HEK293 (cell line): ENCODE data around the gene PAPOLG.

Source experiments
- CTCF ChIA-PET: fragments of 350-600 bp; formaldehyde crosslinking; extraction: SDS; loops from one replicate; lab custom pipeline; 2021; ENCODE audit warnings: antibody characterized with exemption; lab: Yijun Ruan, JAX
- POLR2A ChIA-PET: fragments of 300-600 bp; formaldehyde crosslinking; extraction: SDS; loops from one replicate; lab custom pipeline; 2020; ENCODE audit warnings: antibody characterized with exemption, inconsistent platforms; lab: Yijun Ruan, JAX
- H3K27ac ChIP-seq: fragments of 200-500 bp; sonication (Bioruptor generic); 2 replicates; pipeline ENCODE4 v1.5.1; 2014; ENCODE audit warnings: low read depth, low read length, control low read depth, inconsistent platforms; ENCODE audit errors: extremely low read depth
- H3K36me3 ChIP-seq, 2 experiments: fragments of 200-500 bp in 1 of 2; sonication (Bioruptor generic) in 1 of 2; 1 replicate in 1 of 2; 2 replicates in 1 of 2; pipeline ENCODE4 v1.5.1; 2014 to 2017; ENCODE audit warnings: inconsistent platforms in 2 of 2, low read length in 2 of 2; ENCODE audit not compliant: control insufficient read depth in 2 of 2, insufficient read depth in 1 of 2
- H3K4me1 ChIP-seq: fragments of 200-500 bp; sonication (Bioruptor generic); 2 replicates; pipeline ENCODE4 v1.5.1; 2014; ENCODE audit warnings: mild to moderate bottlenecking, low read length, inconsistent platforms; ENCODE audit not compliant: control insufficient read depth, insufficient read depth
- H3K4me3 ChIP-seq: 2 replicates; pipeline ENCODE4 v1.5.1; 2011; ENCODE audit warnings: low read depth, mild to moderate bottlenecking, control low read depth, low read length, moderate library complexity
- H3K9me3 ChIP-seq: fragments of 200-500 bp; sonication (Bioruptor generic); 2 replicates; pipeline ENCODE4 v1.5.1; 2014; ENCODE audit warnings: low read depth, low read length, inconsistent platforms; ENCODE audit not compliant: control insufficient read depth, insufficient read depth
- GLIS1 ChIP-seq: fragments of 450-650 bp; formaldehyde crosslinking; IDR thresholded peaks from 2 replicates; pipeline ENCODE4 v1.5.1; 2016; ENCODE audit warnings: missing biosample characterization, missing genetic modification characterization
- HOXA7 ChIP-seq: sonication (generic); formaldehyde crosslinking; IDR thresholded peaks from 2 replicates; pipeline ENCODE4 v1.8.1; 2022; ENCODE audit warnings: missing genetic modification reagents, borderline replicate concordance
- HOXC10 ChIP-seq: sonication (generic); formaldehyde crosslinking; IDR thresholded peaks from 2 replicates; pipeline ENCODE4 v1.8.1; 2023; ENCODE audit warnings: mild to moderate bottlenecking, missing genetic modification reagents
- RBAK ChIP-seq: fragments of 450-650 bp; formaldehyde crosslinking; IDR thresholded peaks from 2 replicates; pipeline ENCODE4 v1.5.1; 2016; ENCODE audit warnings: missing biosample characterization, missing genetic modification characterization
- SALL2 ChIP-seq: fragments of 450-650 bp; formaldehyde crosslinking; IDR thresholded peaks from 2 replicates; pipeline ENCODE4 v1.5.0; 2017; ENCODE audit warnings: missing biosample characterization, mild to moderate bottlenecking, missing genetic modification characterization, borderline replicate concordance
- ZBTB11 ChIP-seq: fragments of 450-650 bp; formaldehyde crosslinking; conservative IDR thresholded peaks from 2 replicates; pipeline ENCODE4 v1.5.1; 2016; ENCODE audit warnings: low read depth, missing biosample characterization, missing genetic modification characterization
- ZBTB21 ChIP-seq: fragments of 450-650 bp; formaldehyde crosslinking; IDR thresholded peaks from 2 replicates; pipeline ENCODE4 v1.5.1; 2017; ENCODE audit warnings: missing biosample characterization, missing genetic modification characterization
- ZEB2 ChIP-seq: fragments of 450-650 bp; formaldehyde crosslinking; IDR thresholded peaks from 2 replicates; pipeline ENCODE4 v1.5.1; 2016; ENCODE audit warnings: missing biosample characterization, missing genetic modification characterization
- ZFHX2 ChIP-seq: fragments of 450-650 bp; formaldehyde crosslinking; conservative IDR thresholded peaks from 2 replicates; pipeline ENCODE4 v1.5.1; 2016; ENCODE audit warnings: missing biosample characterization, missing genetic modification characterization
- ZNF174 ChIP-seq: fragments of 450-650 bp; formaldehyde crosslinking; IDR thresholded peaks from 2 replicates; pipeline ENCODE4 v1.5.0; 2017; ENCODE audit warnings: missing biosample characterization, mild to moderate bottlenecking, missing genetic modification characterization
- ZNF2 ChIP-seq: fragments of 450-650 bp; formaldehyde crosslinking; IDR thresholded peaks from 2 replicates; pipeline ENCODE4 v1.5.1; 2016; ENCODE audit warnings: missing biosample characterization, missing genetic modification characterization
- ZNF221 ChIP-seq: fragments of 450-650 bp; formaldehyde crosslinking; IDR thresholded peaks from 2 replicates; pipeline ENCODE4 v1.5.1; 2017; ENCODE audit warnings: missing biosample characterization, missing genetic modification characterization, borderline replicate concordance
- ZNF335 ChIP-seq: fragments of 450-650 bp; formaldehyde crosslinking; conservative IDR thresholded peaks from 2 replicates; pipeline ENCODE4 v1.5.1; 2016; ENCODE audit warnings: missing biosample characterization, missing genetic modification characterization
- ZNF423 ChIP-seq: fragments of 450-650 bp; formaldehyde crosslinking; IDR thresholded peaks from 2 replicates; pipeline ENCODE4 v1.5.1; 2016; ENCODE audit warnings: missing biosample characterization, missing genetic modification characterization
- ZNF514 ChIP-seq: fragments of 450-650 bp; formaldehyde crosslinking; IDR thresholded peaks from 2 replicates; pipeline ENCODE4 v1.5.1; 2016; ENCODE audit warnings: missing biosample characterization, missing genetic modification characterization
- ZNF518A ChIP-seq: fragments of 450-650 bp; formaldehyde crosslinking; conservative IDR thresholded peaks from 2 replicates; pipeline ENCODE4 v1.5.1; 2016; ENCODE audit warnings: low read depth, missing biosample characterization, missing genetic modification characterization
- ZNF530 ChIP-seq: fragments of 450-650 bp; formaldehyde crosslinking; IDR thresholded peaks from 2 replicates; pipeline ENCODE4 v1.5.1; 2016; ENCODE audit warnings: low read depth, missing biosample characterization, missing genetic modification characterization
- ZNF624 ChIP-seq: fragments of 450-650 bp; formaldehyde crosslinking; IDR thresholded peaks from 2 replicates; pipeline ENCODE4 v1.5.1; 2017; ENCODE audit warnings: missing biosample characterization, missing genetic modification characterization
- ZNF692 ChIP-seq: fragments of 450-650 bp; formaldehyde crosslinking; IDR thresholded peaks from 2 replicates; pipeline ENCODE4 v1.5.1; 2016; ENCODE audit warnings: missing biosample characterization, missing genetic modification characterization
- ZNF704 ChIP-seq: fragments of 450-650 bp; formaldehyde crosslinking; IDR thresholded peaks from 2 replicates; pipeline ENCODE4 v1.5.1; 2016; ENCODE audit warnings: missing biosample characterization, missing genetic modification characterization
- ZNF76 ChIP-seq: fragments of 450-650 bp; formaldehyde crosslinking; IDR thresholded peaks from 2 replicates; pipeline ENCODE4; 2016; ENCODE audit warnings: low read depth, missing biosample characterization, missing genetic modification characterization, borderline replicate concordance
- TF ChIP-seq, protein P1 (sequence below): fragments of 450-650 bp; formaldehyde crosslinking; IDR thresholded peaks from 2 replicates; pipeline ENCODE4 v1.5.1; 2016; ENCODE audit warnings: missing biosample characterization, missing genetic modification characterization
- TF ChIP-seq, protein P2 (sequence below): sonication (generic); formaldehyde crosslinking; IDR thresholded peaks from 2 replicates; pipeline ENCODE4 v1.8.1; 2022; ENCODE audit warnings: mild to moderate bottlenecking, moderate library complexity, missing genetic modification reagents

Gene PAPOLG

DNA sequence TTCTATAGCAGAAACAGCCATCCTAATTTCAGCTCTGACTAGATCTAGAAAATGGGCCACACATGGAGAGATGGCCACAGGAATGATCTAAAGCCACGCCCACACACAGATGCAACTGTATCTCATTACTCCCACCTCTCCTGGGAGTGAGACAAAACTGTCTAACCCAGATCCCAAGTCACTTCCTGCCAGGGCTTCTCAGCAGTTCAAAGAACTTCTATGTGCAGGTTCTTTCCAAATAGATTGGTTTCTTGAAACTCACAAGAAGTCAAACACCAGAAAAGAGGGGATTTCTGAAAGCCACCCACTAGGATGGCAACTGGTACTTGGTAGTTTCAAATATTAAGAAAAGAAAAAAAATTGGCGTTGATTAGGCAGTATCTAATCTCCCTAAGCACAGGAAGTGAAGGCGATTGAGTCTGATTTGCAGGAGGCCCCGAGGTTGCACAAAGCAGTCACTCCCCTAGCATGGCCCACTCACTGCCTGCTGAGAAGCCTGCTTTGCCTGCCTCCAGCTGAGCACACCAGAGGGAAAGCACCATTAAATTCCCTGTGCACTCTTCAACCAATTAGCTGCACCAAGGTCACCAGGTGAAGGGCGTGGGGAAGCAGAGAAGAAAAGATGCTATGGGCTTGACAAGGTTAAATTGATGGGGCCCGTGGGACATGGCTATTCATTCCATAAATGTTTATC is 51.1 kb downstream of the PAPOLG start:
- POLR2A ChIA-PET: interaction anchor here (0.5 to 1.5 kb wide), 4 partner anchors 51 to 1873 kb away, joined by 3 to 4 read pairs (median 3); partner anchors contain the start of genes PAPOLG and REL
- Histone ChIP-seq H3K4me1 (peaks cover 2% of the 10 kb centered on the region; the same call in 1 of the 2 replicates), H3K27ac (no peak overlapping the region), H3K9me3 (no peaks in the 10 kb centered on the region), H3K4me3 (no peak overlapping the region), H3K36me3 (peaks cover 0 to 7% of the 10 kb centered on the region in 2 experiments; a peak in 2 of 3 replicates)
- CTCF ChIA-PET: interaction anchor here (1.0 kb wide), 1 partner anchor 131 kb away, joined by 3 read pairs; no protein-coding TSS in a partner anchor
- no peak for TF ChIP-seq ZNF221 (tag by site-specific recombination)
- peak; percentile 75 for TF ChIP-seq ZFHX2 (tag by site-specific recombination)
- no peak for TF ChIP-seq ZNF514 (tag by site-specific recombination)
- peak; percentile 89 for TF ChIP-seq GLIS1
- no peak for TF ChIP-seq HOXC10 (CRISPR knock-in tag)
- no peak for TF ChIP-seq ZNF704
- no peak for TF ChIP-seq ZBTB21 (tag by site-specific recombination)
- TF ChIP-seq ZNF692: no peak
- no peak for TF ChIP-seq SALL2 (tag by site-specific recombination)
- TF ChIP-seq, protein P1, sequence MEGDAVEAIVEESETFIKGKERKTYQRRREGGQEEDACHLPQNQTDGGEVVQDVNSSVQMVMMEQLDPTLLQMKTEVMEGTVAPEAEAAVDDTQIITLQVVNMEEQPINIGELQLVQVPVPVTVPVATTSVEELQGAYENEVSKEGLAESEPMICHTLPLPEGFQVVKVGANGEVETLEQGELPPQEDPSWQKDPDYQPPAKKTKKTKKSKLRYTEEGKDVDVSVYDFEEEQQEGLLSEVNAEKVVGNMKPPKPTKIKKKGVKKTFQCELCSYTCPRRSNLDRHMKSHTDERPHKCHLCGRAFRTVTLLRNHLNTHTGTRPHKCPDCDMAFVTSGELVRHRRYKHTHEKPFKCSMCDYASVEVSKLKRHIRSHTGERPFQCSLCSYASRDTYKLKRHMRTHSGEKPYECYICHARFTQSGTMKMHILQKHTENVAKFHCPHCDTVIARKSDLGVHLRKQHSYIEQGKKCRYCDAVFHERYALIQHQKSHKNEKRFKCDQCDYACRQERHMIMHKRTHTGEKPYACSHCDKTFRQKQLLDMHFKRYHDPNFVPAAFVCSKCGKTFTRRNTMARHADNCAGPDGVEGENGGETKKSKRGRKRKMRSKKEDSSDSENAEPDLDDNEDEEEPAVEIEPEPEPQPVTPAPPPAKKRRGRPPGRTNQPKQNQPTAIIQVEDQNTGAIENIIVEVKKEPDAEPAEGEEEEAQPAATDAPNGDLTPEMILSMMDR (tag by site-specific recombination): no peak
- no peak for TF ChIP-seq HOXA7 (CRISPR knock-in tag)
- 0 out of 2 replicates have a peak, but pooled peaks have one; percentile 28 for TF ChIP-seq ZNF518A (tag by site-specific recombination)
- peak; percentile 88 for TF ChIP-seq ZNF335
- TF ChIP-seq, protein P2, sequence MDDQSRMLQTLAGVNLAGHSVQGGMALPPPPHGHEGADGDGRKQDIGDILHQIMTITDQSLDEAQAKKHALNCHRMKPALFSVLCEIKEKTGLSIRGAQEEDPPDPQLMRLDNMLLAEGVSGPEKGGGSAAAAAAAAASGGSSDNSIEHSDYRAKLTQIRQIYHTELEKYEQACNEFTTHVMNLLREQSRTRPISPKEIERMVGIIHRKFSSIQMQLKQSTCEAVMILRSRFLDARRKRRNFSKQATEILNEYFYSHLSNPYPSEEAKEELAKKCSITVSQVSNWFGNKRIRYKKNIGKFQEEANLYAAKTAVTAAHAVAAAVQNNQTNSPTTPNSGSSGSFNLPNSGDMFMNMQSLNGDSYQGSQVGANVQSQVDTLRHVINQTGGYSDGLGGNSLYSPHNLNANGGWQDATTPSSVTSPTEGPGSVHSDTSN (CRISPR knock-in tag): no peak
- TF ChIP-seq ZNF76 (tag by site-specific recombination): no peak
- TF ChIP-seq ZNF423 (tag by site-specific recombination): 0 out of 2 replicates have a peak, but pooled peaks have one; percentile 19
- TF ChIP-seq ZNF624 (tag by site-specific recombination): no peak
- no peak for TF ChIP-seq ZNF2 (tag by site-specific recombination)
- no peak for TF ChIP-seq ZEB2
- no peak for TF ChIP-seq ZNF530
- no peak for TF ChIP-seq RBAK (tag by site-specific recombination)
- TF ChIP-seq ZNF174 (tag by site-specific recombination): no peak
- no peak for TF ChIP-seq ZBTB11 (tag by site-specific recombination)
